Measurements from ENCODE around the gene USP25. TPM values are rescaled to one million over a fixed set of nuclear protein-coding genes. Genes with fewer than 3 reads are reported as not detected.

The USP25 gene
- total RNA-seq, 1 experiment from 2014 or later: 35.1 TPM

DNA sequence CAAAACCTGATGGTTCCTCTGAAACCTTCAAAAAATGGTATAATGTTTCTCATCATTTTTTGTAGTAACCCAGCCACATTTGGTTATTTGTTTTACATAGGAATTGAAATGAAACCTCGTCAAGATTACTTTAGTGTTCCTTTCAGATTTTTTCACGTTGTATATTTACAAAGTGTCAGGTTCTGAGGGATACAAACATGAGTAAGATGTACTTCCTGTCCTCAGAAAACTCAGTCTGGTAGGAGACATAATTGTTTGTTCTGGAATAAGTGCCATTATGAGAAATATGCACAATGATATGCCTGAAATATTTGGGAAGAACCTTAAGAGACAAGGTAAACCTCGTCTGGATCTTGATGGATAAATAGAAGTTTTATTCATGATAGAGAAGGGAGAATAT lies 145.5 kb downstream of the USP25 start:
- Histone ChIP-seq H2BK12ac (ENCODE audit: insufficient read length, low read depth, low read length) (no peak overlapping the region), H4K20me1 (ENCODE audit: control insufficient read depth, insufficient read depth, insufficient read length) (no peaks in the 10 kb centered on the region), H3K9me3 (ENCODE audit: control insufficient read depth, low read depth, low read length) (no peaks in the 10 kb centered on the region), H3K18ac (ENCODE audit: insufficient read length, low read depth, low read length) (no peak overlapping the region), H2BK5ac (ENCODE audit: insufficient read length, low read length) (no peak overlapping the region), H3K4me2 (ENCODE audit: insufficient read depth, insufficient read length, low read length) (no peak overlapping the region), H3K56ac (ENCODE audit: insufficient read length, low read depth, low read length) (no peak overlapping the region), H3K27me3 (ENCODE audit: insufficient read depth, low read length) (no peaks in the 10 kb centered on the region), H3K4me1 (ENCODE audit: insufficient read depth, low read length) (no peaks in the 10 kb centered on the region), H2BK20ac (ENCODE audit: low read depth, low read length, poor library complexity, severe bottlenecking) (no peak overlapping the region), H3K14ac (ENCODE audit: insufficient read depth, low read length) (no peak overlapping the region), H2AFZ (ENCODE audit: low read length) (no peak overlapping the region), H4K5ac (ENCODE audit: insufficient read length, low read depth, low read length) (no peak overlapping the region), H4K8ac (replicated peaks; ENCODE audit: insufficient read length, low read depth, low read length) (no peak overlapping the region), H3K23me2 (ENCODE audit: insufficient read length, low read depth, low read length, poor library complexity, severe bottlenecking) (no peaks in the 10 kb centered on the region), H3K79me1 (ENCODE audit: insufficient read depth, low read depth, low read length, poor library complexity, severe bottlenecking) (no peaks in the 10 kb centered on the region), H3K4ac (ENCODE audit: low read depth, low read length) (no peak overlapping the region), H2BK15ac (ENCODE audit: low read depth, low read length) (no peak overlapping the region), H4K91ac (ENCODE audit: insufficient read length, low read depth, low read length) (no peak overlapping the region), H2AK5ac (ENCODE audit: insufficient read length, low read length) (no peak overlapping the region), H3T11ph (ENCODE audit: low read length) (no peak overlapping the region), H3K27ac (ENCODE audit: insufficient read length, low read depth, low read length) (no peak overlapping the region), H2BK120ac (ENCODE audit: low read depth, low read length, poor library complexity, severe bottlenecking) (no peak overlapping the region), H3K9ac (ENCODE audit: extremely low read depth, insufficient read length, low read length) (no peak overlapping the region), H3K23ac (ENCODE audit: insufficient read length, low read depth, low read length) (no peak overlapping the region), H3K79me2 (ENCODE audit: insufficient read depth, low read length) (no peaks in the 10 kb centered on the region)
- Mint-ChIP-seq H3K36me3 (ENCODE audit: insufficient read depth in 1 of 3, low read depth in 3 of 3) (peaks cover 32 to 52% (median 42%) of the 10 kb centered on the region in 3 experiments), H3K27me3 (ENCODE audit: low read depth) (no peaks in the 10 kb centered on the region), H3K4me1 (no peaks in the 10 kb centered on the region), H3K9me3 (peaks cover under 1 to 1% of the 10 kb centered on the region in 2 experiments; a peak in 4 of 5 replicates), H3K4me3 (no peak overlapping the region), H3K27ac (no peak overlapping the region)
- WGBS (ENCODE audit: extremely low coverage, insufficient read length, low lambda C conversion rate): no CpG with 5 or more reads among the region's 3 CpGs
- DNase-seq: no peak
- TF ChIP-seq, protein P1, sequence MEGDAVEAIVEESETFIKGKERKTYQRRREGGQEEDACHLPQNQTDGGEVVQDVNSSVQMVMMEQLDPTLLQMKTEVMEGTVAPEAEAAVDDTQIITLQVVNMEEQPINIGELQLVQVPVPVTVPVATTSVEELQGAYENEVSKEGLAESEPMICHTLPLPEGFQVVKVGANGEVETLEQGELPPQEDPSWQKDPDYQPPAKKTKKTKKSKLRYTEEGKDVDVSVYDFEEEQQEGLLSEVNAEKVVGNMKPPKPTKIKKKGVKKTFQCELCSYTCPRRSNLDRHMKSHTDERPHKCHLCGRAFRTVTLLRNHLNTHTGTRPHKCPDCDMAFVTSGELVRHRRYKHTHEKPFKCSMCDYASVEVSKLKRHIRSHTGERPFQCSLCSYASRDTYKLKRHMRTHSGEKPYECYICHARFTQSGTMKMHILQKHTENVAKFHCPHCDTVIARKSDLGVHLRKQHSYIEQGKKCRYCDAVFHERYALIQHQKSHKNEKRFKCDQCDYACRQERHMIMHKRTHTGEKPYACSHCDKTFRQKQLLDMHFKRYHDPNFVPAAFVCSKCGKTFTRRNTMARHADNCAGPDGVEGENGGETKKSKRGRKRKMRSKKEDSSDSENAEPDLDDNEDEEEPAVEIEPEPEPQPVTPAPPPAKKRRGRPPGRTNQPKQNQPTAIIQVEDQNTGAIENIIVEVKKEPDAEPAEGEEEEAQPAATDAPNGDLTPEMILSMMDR (conservative IDR thresholded peaks at IDR 0.05): no peak
